B cell (primary cell): Measurements from ENCODE around the gene GAD1. TPM values are rescaled to one million over a fixed set of nuclear protein-coding genes. Genes with fewer than 3 reads are reported as not detected.

Experiments used
- ATAC-seq: fragments of 200-7000 bp; cut with Tn5 transposase; one replicate; pipeline ENCODE4 v1.10.0; 2021; ENCODE audit warnings: low read depth, mild to moderate bottlenecking, moderate number of reproducible peaks, moderate library complexity
- CTCF ChIA-PET: fragments of 350-600 bp; sonication (Branson Sonifier 250); formaldehyde crosslinking; loops from one replicate; lab custom pipeline; 2021; ENCODE audit warnings: antibody characterized with exemption, inconsistent platforms; lab: Charles Lee
- POLR2A ChIA-PET: fragments of 350-600 bp; sonication (Branson Sonifier 250); formaldehyde crosslinking; loops from one replicate; lab custom pipeline; 2021; ENCODE audit warnings: antibody characterized with exemption; lab: Charles Lee
- DNase-seq: peaks from one replicate; pipeline ENCODE4 v3.0.0; 2013
- H2AFZ ChIP-seq: 2 replicates; pipeline ENCODE4 v1.6.1; 2012; ENCODE audit warnings: mild to moderate bottlenecking, low read depth, low read length; ENCODE audit not compliant: insufficient read depth, poor library complexity, severe bottlenecking
- H3K27ac ChIP-seq, 2 donors: 1 replicate in 1 of 2; 2 replicates in 1 of 2; pipeline ENCODE4 v1.5.1; 2012 to 2013; ENCODE audit warnings: low read length in 2 of 2, mild to moderate bottlenecking in 2 of 2, moderate library complexity in 1 of 2
- H3K27me3 ChIP-seq, 4 experiments: fragments of 200-600 bp in 1 of 4; sonication (generic) in 1 of 4; replicated peaks in 1 of 4; 1 replicate in 2 of 4; 2 replicates in 2 of 4; pipeline versions ENCODE4 v1.6.1 to v1.7.0; 2013 to 2016; ENCODE audit warnings: low read length in 3 of 4, mild to moderate bottlenecking in 2 of 4, mixed read lengths in 1 of 4, moderate library complexity in 1 of 4; ENCODE audit not compliant: insufficient read depth in 4 of 4, control insufficient read depth in 3 of 4; ENCODE audit errors: control extremely low read depth in 1 of 4
- H3K36me3 ChIP-seq, 2 experiments: replicated peaks in 1 of 2; 1 replicate in 1 of 2; 2 replicates in 1 of 2; pipeline versions ENCODE4 v1.6.1 to v1.7.1; 2013; ENCODE audit warnings: low read length in 1 of 2; ENCODE audit not compliant: insufficient read depth in 2 of 2, control insufficient read depth in 1 of 2; ENCODE audit errors: control extremely low read depth in 1 of 2, extremely low read depth in 1 of 2
- H3K4me1 ChIP-seq, 2 donors: fragments of 200-600 bp in 1 of 2; sonication (generic) in 1 of 2; 1 replicate in 1 of 2; 2 replicates in 1 of 2; pipeline versions ENCODE4 v1.5.1 to v1.6.1; 2013 to 2017; ENCODE audit warnings: low read length in 2 of 2; ENCODE audit not compliant: control insufficient read depth in 2 of 2, insufficient read depth in 2 of 2
- H3K4me2 ChIP-seq: replicated peaks from 2 replicates; pipeline ENCODE3; 2012; ENCODE audit warnings: mild to moderate bottlenecking, low read depth, low read length; ENCODE audit not compliant: poor library complexity, severe bottlenecking
- H3K4me3 ChIP-seq, 5 experiments: fragments of 200-600 bp in 1 of 5; sonication (generic) in 1 of 5; 1 replicate in 3 of 5; 2 replicates in 2 of 5; pipeline versions ENCODE4 v1.5.1 to v1.7.0; 2011 to 2016; ENCODE audit warnings: low read length in 4 of 5, mild to moderate bottlenecking in 4 of 5, low read depth in 2 of 5, control low read depth in 1 of 5, moderate library complexity in 1 of 5; ENCODE audit not compliant: insufficient read depth in 1 of 5; ENCODE audit errors: control extremely low read depth in 1 of 5, extremely low read depth in 1 of 5
- H3K79me2 ChIP-seq: fragments of 200-600 bp; sonication (generic); one replicate; pipeline ENCODE4 v1.6.0; 2016; ENCODE audit warnings: low read length; ENCODE audit not compliant: control insufficient read depth, insufficient read depth
- H3K9ac ChIP-seq: fragments of 200-600 bp; sonication (generic); 2 replicates; pipeline ENCODE4 v1.6.1; 2017; ENCODE audit warnings: mild to moderate bottlenecking, low read length, moderate library complexity
- H3K9me3 ChIP-seq, 3 donors: one replicate each; pipeline versions ENCODE4 v1.6.1 to v1.7.1; 2013; ENCODE audit warnings: low read length in 2 of 3; ENCODE audit not compliant: control insufficient read depth in 2 of 3, insufficient read depth in 1 of 3; ENCODE audit errors: control extremely low read depth in 1 of 3
- H4K20me1 ChIP-seq: 2 replicates; pipeline ENCODE4 v1.6.0; 2012; ENCODE audit warnings: mild to moderate bottlenecking, low read length; ENCODE audit not compliant: insufficient read depth, control insufficient read depth, poor library complexity, severe bottlenecking
- H3K27ac Mint-ChIP-seq: one replicate; pipeline ENCODE4 v1.8.0; 2021; ENCODE audit warnings: mixed read lengths
- H3K27me3 Mint-ChIP-seq: one replicate; pipeline ENCODE4 v1.8.0; 2021; ENCODE audit warnings: mixed read lengths
- H3K4me1 Mint-ChIP-seq: one replicate; pipeline ENCODE4 v1.8.0; 2021; ENCODE audit warnings: mixed read lengths
- H3K4me3 Mint-ChIP-seq: one replicate; pipeline ENCODE4 v1.8.0; 2021; ENCODE audit warnings: mixed read lengths
- H3K9me3 Mint-ChIP-seq: one replicate; pipeline ENCODE4 v1.8.0; 2022; ENCODE audit warnings: mixed read lengths; ENCODE audit not compliant: insufficient read depth
- EZH2 ChIP-seq: IDR thresholded peaks from 2 replicates; pipeline ENCODE4 v1.6.1; 2012; ENCODE audit warnings: borderline replicate concordance, low read depth, mild to moderate bottlenecking, moderate library complexity, low read length; ENCODE audit not compliant: insufficient read depth, poor library complexity, severe bottlenecking
- WGBS: methylation state at CpG from one replicate; pipeline ENCODE4 v1.1.5; 2013; ENCODE audit warnings: missing lambda C conversion rate; ENCODE audit not compliant: insufficient coverage; 5-methylcytosine and 5-hydroxymethylcytosine counted together
- intact Hi-C: fragments of 100-400 bp; cut with micrococcal nuclease; formaldehyde crosslinking; loops from one replicate; pipeline ENCODE4 v1.10.0; 2022
- polyA plus RNA-seq: library from polyadenylated mRNA; depleted of rRNA; stranded (reverse); fragments of >200 nt; gene quantifications from 2 replicates; pipeline ENCODE4 v1.2.3, GENCODE V29; 2012
- small RNA-seq: library from RNA; depleted of rRNA; stranded (forward); fragments of <200 nt; gene quantifications from one replicate; pipeline ENCODE3, GENCODE V24; 2012; ENCODE audit warnings: low replicate concordance, low read depth; ENCODE audit not compliant: insufficient read length
- total RNA-seq, 2 donors: library from RNA; stranded (reverse); fragments of 120-200 nt in 1 of 2; gene quantifications; 1 replicate in 1 of 2; 2 replicates in 1 of 2; pipeline versions ENCODE4 v1.2.3 to v1.2.4, GENCODE V29; 2013 to 2022
- TF ChIP-seq, protein P1 (sequence below): fragments of 200-600 bp; IDR thresholded peaks from one replicate; pipeline ENCODE4 v1.8.0; 2022; ENCODE audit warnings: antibody characterized with exemption, mild to moderate bottlenecking

Gene GAD1
- total and polyA plus RNA-seq, 2 donors (not counting 1 experiment from before 2014, with no cell fraction given) = not detected

DNA sequence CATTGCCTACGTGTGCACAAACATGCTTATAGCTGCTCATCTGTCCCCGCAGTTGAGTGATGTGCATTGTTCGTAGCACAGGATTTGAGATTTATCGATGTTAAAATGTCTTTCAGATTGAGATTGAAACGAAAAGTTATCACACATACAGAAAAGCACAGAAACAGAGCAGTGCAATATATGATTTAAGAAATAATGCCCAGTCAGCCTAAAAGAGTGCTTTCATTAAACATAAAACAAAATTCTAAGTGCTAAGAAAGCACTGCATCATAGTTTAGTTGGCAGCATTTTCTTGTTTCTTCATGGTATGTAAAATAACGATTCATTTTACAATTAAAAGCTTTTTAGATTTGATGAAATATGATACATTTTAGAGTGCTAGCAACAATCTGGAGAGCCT lies 80.4 kb downstream of the GAD1 start:
- no peak for ATAC-seq

DNA sequence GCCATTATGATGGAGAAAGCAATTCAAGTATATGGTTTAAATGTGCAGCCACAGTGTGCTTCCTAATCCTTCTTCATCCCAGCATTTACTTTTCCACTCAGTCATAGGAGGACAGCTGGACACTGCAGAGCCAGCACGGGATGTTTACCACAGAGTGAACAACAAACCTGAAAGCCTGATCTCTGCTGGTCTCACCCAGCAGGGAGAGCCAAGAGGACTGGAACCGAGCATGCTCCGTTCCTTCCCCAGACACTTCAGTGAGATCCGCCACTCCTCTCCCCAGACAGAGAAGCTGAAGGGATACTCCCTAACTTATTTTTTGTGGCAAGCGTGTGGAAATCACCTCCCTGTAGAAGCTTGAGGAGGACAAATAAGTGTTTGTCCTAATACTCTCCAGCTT lies 89.2 kb downstream of the GAD1 start:
- Histone ChIP-seq H3K4me2 (no peak overlapping the region), H3K27ac (no peak overlapping the region), H3K79me2 (no peaks in the 10 kb centered on the region), H3K36me3 (no peaks in the 10 kb centered on the region), H2AFZ (no peak overlapping the region), H3K27me3 (no peaks in the 10 kb centered on the region), H3K9ac (no peak overlapping the region), H3K9me3 (peaks cover 3 to 22% (median 14%) of the 10 kb centered on the region in 3 donors), H3K4me1 (no peaks in the 10 kb centered on the region), H4K20me1 (no peaks in the 10 kb centered on the region), H3K4me3 (no peak overlapping the region)
- peaks cover 16% of the 10 kb centered on the region for H3K27me3 Mint-ChIP-seq
- DNase-seq (no peak), ATAC-seq (no peak)
- intact Hi-C loops = no loop called here
- TF ChIP-seq, protein P1, sequence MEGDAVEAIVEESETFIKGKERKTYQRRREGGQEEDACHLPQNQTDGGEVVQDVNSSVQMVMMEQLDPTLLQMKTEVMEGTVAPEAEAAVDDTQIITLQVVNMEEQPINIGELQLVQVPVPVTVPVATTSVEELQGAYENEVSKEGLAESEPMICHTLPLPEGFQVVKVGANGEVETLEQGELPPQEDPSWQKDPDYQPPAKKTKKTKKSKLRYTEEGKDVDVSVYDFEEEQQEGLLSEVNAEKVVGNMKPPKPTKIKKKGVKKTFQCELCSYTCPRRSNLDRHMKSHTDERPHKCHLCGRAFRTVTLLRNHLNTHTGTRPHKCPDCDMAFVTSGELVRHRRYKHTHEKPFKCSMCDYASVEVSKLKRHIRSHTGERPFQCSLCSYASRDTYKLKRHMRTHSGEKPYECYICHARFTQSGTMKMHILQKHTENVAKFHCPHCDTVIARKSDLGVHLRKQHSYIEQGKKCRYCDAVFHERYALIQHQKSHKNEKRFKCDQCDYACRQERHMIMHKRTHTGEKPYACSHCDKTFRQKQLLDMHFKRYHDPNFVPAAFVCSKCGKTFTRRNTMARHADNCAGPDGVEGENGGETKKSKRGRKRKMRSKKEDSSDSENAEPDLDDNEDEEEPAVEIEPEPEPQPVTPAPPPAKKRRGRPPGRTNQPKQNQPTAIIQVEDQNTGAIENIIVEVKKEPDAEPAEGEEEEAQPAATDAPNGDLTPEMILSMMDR = no peak
- no peak for TF ChIP-seq EZH2
- H3K27ac Mint-ChIP-seq = no peak overlapping the region
- no peaks in the 10 kb centered on the region for H3K4me1 Mint-ChIP-seq
- CTCF ChIA-PET = no interaction called here
- WGBS = 72% methylated on average over 3 of the region's 5 CpGs
- no peak overlapping the region for H3K4me3 Mint-ChIP-seq
- POLR2A ChIA-PET = no interaction called here
- H3K9me3 Mint-ChIP-seq = peaks cover 4% of the 10 kb centered on the region

More for the DNA sequence above, 80.4 kb downstream of the GAD1 start:
- Histone ChIP-seq H3K9me3 (peaks cover 0 to 1% (median 0%) of the 10 kb centered on the region in 3 donors), H2AFZ (no peak overlapping the region), H3K4me2 (no peak overlapping the region), H3K79me2 (no peaks in the 10 kb centered on the region), H3K27me3 (peaks cover 0 to 2% (median 0%) of the 10 kb centered on the region in 4 experiments), H3K4me1 (no peaks in the 10 kb centered on the region), H3K27ac (no peak overlapping the region), H3K4me3 (no peak overlapping the region), H3K9ac (no peak overlapping the region), H3K36me3 (no peaks in the 10 kb centered on the region), H4K20me1 (no peaks in the 10 kb centered on the region)
- H3K27me3 Mint-ChIP-seq = peaks cover 31% of the 10 kb centered on the region
- no peaks in the 10 kb centered on the region for H3K9me3 Mint-ChIP-seq
- intact Hi-C loops = no loop called here
- H3K4me3 Mint-ChIP-seq = no peak overlapping the region
- no CpG with 5 or more reads among the region's 6 CpGs for WGBS
- POLR2A ChIA-PET = no interaction called here
- no peak for TF ChIP-seq EZH2
- TF ChIP-seq, protein P1 = no peak
- no peaks in the 10 kb centered on the region for H3K4me1 Mint-ChIP-seq
- no peak for DNase-seq
- H3K27ac Mint-ChIP-seq = no peak overlapping the region
- CTCF ChIA-PET = no interaction called here

Small RNA genes within 50 kb of the gene (small RNA-seq; reads per million reads assigned to genes)
- not detected for gene RF00019

Other genes with a start within 250 kb of the GAD1 start
- not detected in 2 replicates for gene SP5, start 101.5 kb upstream of the GAD1 start, total RNA-seq
- not detected in 2 replicates for gene SP5, start 101.5 kb upstream of the GAD1 start, polyA plus RNA-seq
- not detected in 2 replicates for gene ERICH2, start 46.5 kb upstream of the GAD1 start, total RNA-seq
- not detected in 2 replicates for gene ERICH2, start 46.5 kb upstream of the GAD1 start, polyA plus RNA-seq
- 48.8 and 50.5 TPM in 2 replicates for gene GORASP2, start 112.4 kb downstream of the GAD1 start, total RNA-seq
- gene GORASP2, start 112.4 kb downstream of the GAD1 start, polyA plus RNA-seq = 40.5 and 58.0 TPM in 2 replicates